Omental fat pad (tissue), 4 donors: ENCODE measurements around the gene CD276. TPM values are rescaled to one million over a fixed set of nuclear protein-coding genes. Genes with fewer than 3 reads are reported as not detected.

Experiments
- ATAC-seq: fragments of 150-250 bp; one replicate; pipeline ENCODE4 v1.9.1; 2016; ENCODE audit warnings: mild to moderate bottlenecking, moderate library complexity; ENCODE audit not compliant: low FRiP score
- DNase-seq: peaks from one replicate; pipeline ENCODE4 v3.0.0-alpha.2; 2019; ENCODE audit warnings: low spot score
- CTCF ChIP-seq, 3 donors: fragments of 450-650 bp; IDR thresholded peaks; one replicate each; pipeline ENCODE4 v1.5.1; 2016 to 2017; ENCODE audit warnings: antibody characterized with exemption in 3 of 3, mild to moderate bottlenecking in 3 of 3, moderate library complexity in 2 of 3
- total RNA-seq, 4 donors: library from RNA; depleted of rRNA; stranded (reverse); fragments of >200 nt; gene quantifications; one replicate each; pipeline ENCODE4 v1.1.0, GENCODE V29; 2016

Gene CD276
- total RNA-seq, 4 donors from 2014 or later: 23.2 to 103 (median 39.3) TPM

DNA sequence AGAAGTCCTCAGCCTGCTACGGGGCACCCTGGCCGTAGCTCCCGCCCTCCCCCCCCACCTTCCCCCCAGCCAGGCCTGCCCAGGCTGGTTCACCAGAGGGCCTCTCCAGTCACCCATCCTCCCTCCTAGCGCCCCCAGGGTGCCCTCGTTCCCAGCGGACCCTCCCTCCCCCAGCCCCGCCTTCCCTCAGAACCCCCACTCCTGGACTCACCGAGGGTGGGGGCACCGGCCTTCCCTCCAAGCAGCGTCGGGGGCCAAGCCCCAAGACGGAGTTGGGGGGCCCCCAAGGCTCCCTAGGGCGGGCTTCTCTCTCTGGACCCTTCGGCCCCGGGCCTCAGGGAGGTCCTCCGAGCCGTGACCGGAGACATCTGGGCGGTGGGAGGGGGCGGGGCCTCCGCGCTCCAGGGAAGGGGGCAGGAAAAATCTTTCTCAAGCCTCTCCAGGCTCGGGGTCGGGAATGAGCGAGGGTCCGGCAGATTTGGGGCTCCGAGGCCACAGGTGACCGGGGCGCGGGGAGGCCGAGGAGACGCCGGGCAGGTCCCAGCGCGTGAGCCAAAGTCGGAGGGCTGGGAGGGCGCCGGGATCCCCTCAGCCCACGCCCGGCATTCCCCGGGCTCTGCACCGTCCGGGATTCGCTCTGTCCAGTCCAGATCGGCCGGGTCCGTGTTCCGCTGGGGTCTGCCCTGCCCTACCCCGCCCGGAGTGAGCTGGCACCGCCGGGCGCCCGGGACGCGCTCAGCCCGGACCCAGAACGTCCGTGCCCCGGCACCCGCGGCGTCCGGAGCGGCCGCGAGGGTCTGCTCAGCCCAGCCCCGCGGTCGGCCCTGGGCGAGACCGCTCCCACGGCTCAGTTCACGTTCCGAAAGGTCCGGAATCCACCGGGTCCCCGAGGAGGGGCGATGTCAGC, 68.0 kb downstream of the CD276 start:
- DNase-seq: no peak
- peak; percentile 62 for ATAC-seq
- TF ChIP-seq CTCF (IDR thresholded peaks at IDR 0.05): no peak

DNA sequence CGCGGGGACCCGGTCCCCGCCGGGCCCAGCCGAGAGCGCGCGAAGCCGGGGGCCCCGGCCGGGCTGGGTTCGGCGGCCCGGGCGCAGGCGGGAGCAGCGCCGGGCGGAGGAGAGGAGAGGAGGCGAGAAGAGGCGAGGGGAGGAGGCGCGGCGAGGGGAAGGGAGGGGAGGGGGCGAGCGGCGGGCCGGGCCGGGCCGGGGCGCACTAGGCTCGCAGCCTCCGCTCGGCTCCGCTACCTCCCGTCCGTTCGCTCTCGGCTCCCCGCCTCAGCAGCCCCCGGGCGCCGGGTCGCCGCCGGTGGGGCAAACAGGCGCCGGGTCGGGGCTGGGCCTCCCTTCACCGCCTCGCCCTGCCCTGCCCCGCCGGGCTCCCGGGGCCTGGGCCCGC, 68.6 kb downstream of the CD276 start:
- DNase-seq (no peak), ATAC-seq (peak; percentile 13)
- no peak for TF ChIP-seq CTCF (IDR thresholded peaks at IDR 0.05)

DNA sequence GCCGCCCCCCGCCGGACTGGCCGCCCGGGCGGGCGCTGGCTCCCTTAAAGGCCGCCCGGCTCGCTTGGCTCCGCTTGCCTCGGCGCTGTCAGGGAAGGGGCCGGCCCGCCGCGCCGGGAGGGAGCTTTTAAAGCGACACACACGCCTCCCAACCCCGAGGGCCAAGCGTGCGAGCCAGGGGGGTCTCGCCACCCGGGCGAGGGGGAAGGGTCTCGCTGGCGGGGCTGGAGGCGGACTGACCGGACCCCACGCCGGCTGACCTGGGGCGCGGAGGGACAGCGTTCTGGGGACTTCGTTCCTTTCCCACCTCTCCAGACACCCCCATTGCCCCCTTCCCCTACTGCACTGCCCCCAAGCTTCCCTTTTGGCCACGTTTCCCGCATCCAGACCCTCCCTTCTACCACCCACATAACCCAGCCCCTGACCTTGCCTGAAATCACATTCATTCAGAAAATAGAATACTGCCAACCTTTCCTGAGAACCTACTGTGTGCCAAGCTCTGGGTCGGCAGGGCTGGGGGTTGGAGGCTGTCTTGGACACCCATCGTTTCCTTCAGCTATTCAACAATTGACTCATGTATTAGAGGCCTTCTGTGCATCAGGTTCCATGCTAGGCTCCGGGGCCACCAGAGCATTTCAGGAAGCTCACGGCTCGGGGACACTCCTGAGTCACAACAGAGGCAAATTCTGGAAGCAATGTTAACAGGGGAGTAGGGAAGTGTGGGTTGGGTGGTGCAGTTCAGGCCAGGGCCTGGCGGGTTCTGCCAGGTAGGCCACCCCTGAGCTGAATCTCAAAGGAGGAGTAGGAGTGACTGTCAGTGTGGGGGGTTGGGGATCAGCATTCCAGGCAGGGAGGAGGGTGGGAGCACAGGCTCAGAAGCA, 69.3 kb downstream of the CD276 start, which contains the start of gene INSYN1:
TSS of gene INSYN1 (minus strand) at position 102 of the 881 bp plus-strand sequence. CDS start 2,221 bp downstream, outside the sequence.
- no peak for TF ChIP-seq CTCF (IDR thresholded peaks at IDR 0.05)
- ATAC-seq: peak; percentile 45

GRCh38 chr15:73754461-73754860, 70.3 kb downstream of the CD276 start:
- TF ChIP-seq CTCF (IDR thresholded peaks at IDR 0.05): no peak
- ATAC-seq: no peak
- no peak for DNase-seq

More for the DNA sequence above, 69.3 kb downstream of the CD276 start, which contains the start of gene INSYN1:
- DNase-seq: no peak

- TF ChIP-seq CTCF (IDR thresholded peaks at IDR 0.05): no peak
Measured at GRCh38 chr15:73755481-73755880, 71.3 kb downstream of the CD276 start.

GRCh38 chr15:73755946-73756345, 71.8 kb downstream of the CD276 start:
- ATAC-seq (no peak), DNase-seq (no peak)

More at GRCh38 chr15:73755481-73755880, 71.3 kb downstream of the CD276 start:
- ATAC-seq (no peak), DNase-seq (no peak)

More at GRCh38 chr15:73755946-73756345, 71.8 kb downstream of the CD276 start:
- no peak for TF ChIP-seq CTCF (IDR thresholded peaks at IDR 0.05)
